GM21723 (cell line): ENCODE measurements around the gene HEPACAM2.

Experiments used
- ATAC-seq: cut with Tn5 transposase; IDR thresholded peaks from one replicate; pipeline ENCODE4 v1.9.1; 2021; ENCODE audit warnings: mild to moderate bottlenecking, moderate library complexity; ENCODE audit not compliant: unreplicated experiment

HEPACAM2 gene

GRCh38 chr7:93148727-93149126 lies 77.5 kb downstream of the HEPACAM2 start:
- no peak for ATAC-seq

GRCh38 chr7:93148144-93148543 lies 78.1 kb downstream of the HEPACAM2 start, which contains the start of gene SAMD9L:
TSS of gene SAMD9L (minus strand) at chr7:93148385. CDS start at chr7:93135971, 12,414 bp downstream.
- peak; percentile 70 for ATAC-seq

GRCh38 chr7:93147363-93147762 lies 78.9 kb downstream of the HEPACAM2 start:
- ATAC-seq = peak; percentile 83

DNA sequence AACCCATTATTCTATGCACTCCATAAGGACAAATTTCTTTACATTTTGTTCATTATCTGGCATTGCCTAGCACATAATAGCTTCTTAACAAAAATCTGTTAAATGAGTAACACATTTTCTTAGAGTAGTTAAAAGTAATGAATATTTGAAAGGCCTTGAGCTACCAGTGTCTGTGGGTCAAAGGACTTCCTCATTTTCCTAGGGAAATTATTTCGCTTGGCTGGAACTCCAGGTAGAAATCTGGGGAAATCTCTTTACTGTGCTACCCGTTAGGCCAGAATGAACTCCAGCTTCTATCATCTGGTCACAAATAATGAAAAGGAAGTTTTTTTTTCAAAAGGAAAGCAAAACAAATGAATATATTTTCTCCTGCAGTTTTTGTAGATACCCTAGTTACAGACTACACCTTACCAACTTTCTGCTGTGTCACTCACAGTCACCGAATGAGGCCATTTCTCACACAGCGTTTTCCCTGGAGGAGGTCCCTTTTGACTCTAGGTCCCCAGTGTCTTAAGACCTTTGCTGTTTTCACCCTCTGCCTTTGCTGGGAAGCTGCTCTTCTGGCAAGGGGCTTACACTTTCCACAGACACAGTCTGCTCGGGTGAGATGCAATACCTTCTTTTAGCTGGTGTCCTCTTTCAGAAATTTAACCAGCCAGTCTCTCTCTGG lies 79.7 kb downstream of the HEPACAM2 start:
- peak; percentile 46 for ATAC-seq

DNA sequence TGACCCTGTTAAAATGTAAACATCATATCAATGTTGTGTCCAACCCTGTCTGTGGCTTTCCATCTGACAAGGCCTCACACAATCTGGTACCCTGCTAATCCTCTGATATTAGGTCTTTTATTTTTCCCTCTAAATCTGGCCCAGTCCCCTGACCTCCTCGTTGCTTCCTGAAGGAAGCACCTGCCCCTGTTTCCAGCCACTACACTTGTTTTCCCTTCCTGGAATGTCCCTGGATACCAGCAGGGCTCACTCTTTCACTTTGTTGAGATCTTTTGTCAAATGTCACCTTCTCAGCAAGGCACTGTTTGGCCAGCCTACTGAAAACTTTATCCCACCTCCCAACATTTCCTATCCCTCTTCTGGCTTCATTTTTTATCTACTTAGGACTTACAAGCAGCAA lies 80.2 kb downstream of the HEPACAM2 start:
- ATAC-seq = no peak

DNA sequence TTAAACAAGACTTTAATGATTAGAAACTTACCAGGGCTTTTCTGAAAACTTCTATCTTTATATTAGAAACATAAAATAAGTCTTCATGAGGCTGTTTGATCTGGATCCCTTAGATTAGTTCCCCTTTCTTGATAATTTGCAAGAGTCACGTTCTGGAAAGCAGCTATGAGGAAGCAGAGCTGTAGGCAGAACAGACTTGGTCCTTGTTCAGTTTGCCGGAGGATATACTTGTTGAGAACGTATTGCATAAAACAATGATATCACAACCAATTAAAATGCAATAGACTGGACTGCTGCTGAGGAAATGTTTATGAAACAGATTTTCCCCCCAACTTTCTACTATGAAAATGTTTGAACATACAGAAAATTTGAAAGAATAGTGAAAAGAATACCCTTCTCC lies 80.9 kb downstream of the HEPACAM2 start:
- ATAC-seq = no peak

- ATAC-seq = no peak
Measured at GRCh38 chr7:93142127-93142526, 84.1 kb downstream of the HEPACAM2 start.

GRCh38 chr7:93140582-93141191 lies 85.6 kb downstream of the HEPACAM2 start:
- ATAC-seq = no peak

- no peak for ATAC-seq
Measured at GRCh38 chr7:93138576-93138975, 87.7 kb downstream of the HEPACAM2 start.
